Ramos (cell line): ENCODE measurements around the gene OR10AD1.

Experiments used
- in situ Hi-C: fragments of 300-500 bp; cut with MboI; formaldehyde crosslinking; loops from one replicate; pipeline ENCODE4 v1.14.3; 2022; ENCODE audit warnings: low sequenced_read_pairs; ENCODE audit not compliant: unreplicated experiment

Gene OR10AD1

DNA sequence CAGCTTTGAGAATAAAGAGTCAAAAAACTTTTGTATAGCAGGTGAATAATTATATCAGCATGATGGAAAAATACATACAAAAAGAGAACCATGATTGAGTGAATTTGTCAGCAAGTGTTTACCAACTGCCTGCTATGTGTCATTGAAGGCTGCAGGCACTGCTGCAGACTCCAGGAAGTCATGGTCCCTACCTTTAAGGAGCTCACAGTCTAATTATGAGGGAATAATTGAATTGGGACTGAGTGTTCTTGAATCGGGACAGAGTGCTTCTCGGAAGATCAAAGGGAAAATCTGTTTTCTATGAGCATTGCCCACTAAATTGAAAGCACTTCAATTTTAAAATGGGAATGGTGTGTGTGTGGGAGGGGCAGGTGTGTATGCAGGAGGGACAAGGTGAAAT lies 9.5 kb downstream of the OR10AD1 start:
- in situ Hi-C loops, result no loop called here

GRCh38 chr12:48192861-48193260 lies 10.2 kb downstream of the OR10AD1 start:
- in situ Hi-C loops, result no loop called here

DNA sequence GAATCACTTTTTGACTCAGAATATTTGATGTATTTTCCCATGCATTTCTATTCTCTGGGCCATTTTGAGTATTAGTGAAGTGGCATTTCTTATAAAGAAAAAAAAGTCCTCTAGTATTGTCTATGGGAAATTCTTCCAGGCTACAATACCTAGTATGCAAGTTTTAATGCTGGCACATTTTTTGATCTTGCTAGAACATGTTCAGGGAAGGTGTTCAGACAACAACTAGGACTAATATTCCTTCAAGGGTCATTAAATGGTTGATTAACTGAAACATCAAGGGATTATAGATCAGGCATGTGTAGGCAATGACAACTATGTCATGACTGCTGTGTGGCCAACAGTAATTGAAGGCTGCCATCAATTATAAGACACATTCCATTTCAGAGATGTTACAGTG lies 12.0 kb downstream of the OR10AD1 start:
- in situ Hi-C loops, result no loop called here

DNA sequence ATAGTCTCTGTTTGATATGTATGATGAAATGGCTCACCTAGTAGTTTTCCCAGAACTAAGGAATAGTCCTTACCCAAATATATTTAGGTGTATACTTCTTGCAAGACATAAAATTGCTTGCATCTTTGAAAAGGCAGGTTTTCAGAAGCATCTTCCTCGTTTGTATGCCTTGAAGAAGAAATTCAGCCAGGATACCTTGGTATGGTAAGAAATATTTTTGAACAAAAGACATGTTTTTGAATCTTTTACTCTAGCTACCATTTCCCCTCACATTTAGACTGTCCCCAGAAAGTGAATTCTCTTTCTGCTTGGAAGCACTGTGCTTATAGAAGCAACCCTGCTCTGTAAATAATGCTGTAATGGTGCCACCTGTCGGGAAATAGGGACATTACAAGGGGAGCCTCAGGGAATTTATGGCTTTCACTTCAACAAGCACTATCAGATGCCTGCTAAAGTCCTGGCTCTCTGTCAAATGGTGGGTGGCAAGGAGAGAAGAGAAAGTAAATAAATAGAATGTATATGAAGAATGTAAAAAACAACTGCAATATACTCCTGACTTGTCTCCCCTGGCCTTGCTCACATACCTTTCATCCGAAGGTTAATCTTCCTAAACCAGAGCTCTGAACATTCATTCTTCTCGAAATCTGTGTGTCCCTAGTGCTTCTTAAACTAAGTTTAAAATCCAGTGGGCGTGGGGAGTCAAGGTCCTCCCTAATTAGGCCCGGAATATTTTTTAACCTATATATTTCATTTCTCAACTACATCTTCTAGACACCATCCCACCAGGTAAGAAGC lies 13.6 kb downstream of the OR10AD1 start:
- in situ Hi-C loops, result no loop called here

DNA sequence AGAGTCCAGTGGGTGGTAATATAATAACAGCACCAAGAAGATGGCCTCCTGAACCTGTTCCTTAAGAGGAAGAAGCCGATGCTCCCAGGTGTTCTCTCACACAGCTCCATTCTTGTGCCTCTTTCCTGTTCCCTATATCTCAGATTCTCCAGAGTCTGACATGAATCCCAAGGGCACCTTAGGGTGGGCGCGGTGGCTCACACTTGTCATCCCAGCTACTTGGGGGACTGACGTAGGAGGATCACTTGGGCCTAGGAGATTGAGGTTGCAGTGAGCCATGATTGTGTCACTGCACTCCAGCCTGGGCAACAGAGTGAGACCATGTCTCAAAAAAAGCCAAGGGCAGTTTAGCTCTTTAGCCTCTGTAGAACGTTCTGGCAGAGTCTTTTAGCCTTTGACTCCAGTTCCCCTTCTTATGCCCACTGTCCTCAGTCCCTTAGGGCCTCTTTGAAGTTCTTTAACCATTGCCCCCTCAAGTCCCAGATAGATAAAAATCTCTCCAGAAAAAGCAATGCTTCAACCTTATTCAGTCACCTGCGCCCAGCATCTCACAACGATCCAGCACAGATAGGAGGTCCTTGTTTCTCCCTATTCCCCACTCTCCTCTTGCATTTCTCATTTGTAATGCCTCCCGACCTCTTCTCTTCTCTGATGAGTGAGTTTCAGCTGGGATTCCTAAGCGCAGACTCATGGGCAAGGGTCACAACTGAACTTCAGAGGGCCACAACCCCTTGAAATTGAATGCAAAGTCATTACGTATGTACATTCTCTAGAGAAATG lies 15.0 kb downstream of the OR10AD1 start:
- in situ Hi-C loops, result no loop called here

DNA sequence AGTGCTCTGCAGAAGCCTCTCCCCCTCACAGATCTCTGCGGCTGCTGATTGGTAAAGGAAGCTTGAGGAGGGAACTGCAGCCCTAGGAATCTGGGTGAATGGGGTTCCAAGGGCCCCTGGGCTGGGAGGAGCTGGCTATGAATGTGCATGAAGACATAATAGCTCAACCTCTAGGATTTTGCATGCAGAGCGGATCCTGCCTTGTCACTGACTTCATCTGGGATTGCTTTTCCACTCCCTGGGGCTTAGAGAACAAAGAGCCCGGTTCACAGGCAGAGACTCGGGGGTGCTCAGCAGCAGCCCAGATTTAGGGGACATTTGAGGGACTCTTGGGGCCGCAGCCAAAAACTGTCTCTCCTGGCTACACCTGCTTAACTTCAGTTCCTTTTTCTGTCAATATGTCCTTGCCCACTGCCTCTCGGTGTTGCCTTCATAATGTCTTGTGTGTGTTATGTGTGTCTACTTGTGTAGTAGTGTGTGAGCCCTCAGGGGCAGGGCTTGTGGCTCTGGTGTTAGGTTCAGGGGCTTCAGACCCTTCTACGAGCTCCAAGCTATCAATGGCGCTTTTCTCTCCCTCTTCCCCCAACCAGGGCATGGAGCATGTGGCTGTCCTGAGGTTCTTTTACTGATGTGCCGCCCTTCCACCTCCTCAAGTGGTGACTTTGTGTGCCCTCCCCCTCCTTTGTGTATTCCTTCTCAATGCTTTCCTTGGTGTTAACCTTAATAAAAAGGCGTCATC lies 17.7 kb downstream of the OR10AD1 start:
- in situ Hi-C loops, result no loop called here

DNA sequence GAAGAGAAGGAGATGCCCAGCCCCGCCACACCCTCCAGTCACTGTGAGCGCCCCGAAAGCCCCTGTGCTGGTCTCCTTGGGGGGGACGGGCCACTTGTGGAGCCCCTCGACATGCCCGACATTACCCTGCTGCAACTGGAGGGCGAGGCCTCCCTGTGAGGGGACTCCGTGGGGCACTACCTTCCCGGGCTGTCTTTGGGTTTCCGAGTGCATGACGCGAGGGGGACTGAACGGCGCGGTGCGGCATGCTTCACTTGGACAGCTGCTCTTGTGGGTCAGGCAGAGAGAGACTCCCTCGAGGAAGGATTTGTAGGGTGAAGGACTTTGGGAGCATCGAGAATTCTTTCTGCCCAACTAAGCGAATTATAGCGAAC lies 18.6 kb downstream of the OR10AD1 start:
- in situ Hi-C loops, result no loop called here

DNA sequence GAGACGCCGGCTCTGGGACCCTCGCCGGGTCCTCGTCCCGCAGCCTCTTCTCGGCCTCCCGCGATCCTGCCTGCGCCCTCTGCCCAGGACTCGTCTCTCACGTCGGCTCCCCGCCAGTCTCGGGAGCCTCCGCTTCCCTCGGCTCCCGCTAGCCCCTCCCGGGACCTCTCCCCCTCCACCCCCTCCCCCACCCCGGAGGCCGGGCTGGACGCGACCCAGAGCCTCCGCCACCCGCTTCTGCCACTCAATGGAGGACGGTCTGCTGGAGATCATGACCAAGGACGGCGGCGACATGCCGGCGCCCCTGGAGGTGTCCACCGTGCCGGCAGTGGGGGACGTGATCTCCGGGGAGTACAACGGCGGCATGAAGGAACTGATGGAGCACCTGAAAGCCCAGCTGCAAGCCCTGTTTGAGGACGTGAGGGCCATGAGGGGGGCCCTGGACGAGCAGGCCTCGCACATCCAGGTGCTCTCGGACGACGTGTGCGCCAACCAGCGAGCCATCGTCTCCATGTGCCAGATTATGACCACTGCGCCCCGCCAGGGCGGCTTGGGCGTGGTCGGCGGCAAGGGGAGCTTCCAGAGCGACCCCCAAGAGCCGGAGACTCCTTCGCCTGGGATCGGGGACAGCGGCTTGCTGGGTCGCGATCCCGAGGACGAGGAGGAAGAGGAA lies 19.1 kb downstream of the OR10AD1 start:
- in situ Hi-C loops, result no loop called here

DNA sequence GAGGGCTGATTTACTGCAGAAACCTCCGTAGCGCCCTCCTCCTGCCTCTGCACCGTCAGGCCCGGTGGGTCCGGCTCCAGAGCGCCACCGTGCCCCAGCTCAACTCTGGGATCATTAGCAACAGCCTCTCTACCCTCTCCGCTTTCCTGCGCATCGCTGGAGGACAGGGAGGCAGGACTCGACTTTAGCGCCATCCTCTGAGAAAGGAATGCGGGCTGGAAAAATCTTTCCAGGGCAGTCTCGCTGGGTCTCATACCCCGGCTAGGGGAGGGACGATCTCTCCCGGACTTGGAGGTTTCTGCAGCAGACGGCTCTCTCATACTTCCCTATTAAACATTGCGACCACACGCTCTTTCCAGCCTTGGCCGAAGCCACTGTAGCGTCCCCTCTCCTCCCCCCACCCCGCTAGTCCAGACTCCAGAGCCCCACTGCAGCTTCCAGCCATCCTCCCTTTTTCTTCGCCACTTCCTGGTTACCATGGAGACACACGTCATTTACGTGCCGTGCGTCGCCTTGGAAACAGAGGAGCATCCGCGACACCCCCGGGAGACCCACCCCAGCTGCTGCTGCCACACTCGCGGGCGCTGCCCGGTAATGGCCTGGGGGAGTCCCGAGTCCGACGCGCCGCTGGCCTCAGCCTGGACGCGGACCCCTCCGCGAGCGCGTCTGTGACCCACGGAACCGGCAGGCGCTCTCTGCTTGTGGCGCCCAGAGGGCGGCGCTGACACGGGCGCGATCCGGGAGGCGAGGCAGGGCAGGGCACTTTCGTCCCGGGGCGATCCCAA lies 19.8 kb downstream of the OR10AD1 start, which contains the start of gene CCDC184:
CCDC184 (plus strand) TSS at position 554 of the 785 bp plus-strand sequence. CDS start 479 bp downstream, outside the sequence.
- in situ Hi-C loops, result no loop called here

DNA sequence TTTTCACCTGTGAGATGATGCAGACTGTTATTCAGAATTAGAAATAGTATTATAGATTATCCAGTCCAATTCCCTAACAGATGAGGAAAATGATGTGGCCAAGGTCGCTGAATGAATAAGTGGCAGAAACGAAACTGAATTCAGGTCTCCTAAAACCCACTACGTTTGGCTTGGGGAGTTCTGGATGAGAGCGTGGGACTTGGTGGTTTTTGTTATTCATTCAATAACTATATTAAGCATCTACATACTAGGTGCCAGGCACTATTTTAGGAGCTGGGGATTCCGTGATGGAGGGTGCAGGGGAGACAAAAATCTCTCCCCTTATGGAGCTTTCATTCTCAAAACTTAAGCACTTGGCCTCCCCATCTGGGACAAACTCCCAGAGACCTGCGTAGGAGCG lies 20.5 kb downstream of the OR10AD1 start:
- in situ Hi-C loops, result no loop called here

DNA sequence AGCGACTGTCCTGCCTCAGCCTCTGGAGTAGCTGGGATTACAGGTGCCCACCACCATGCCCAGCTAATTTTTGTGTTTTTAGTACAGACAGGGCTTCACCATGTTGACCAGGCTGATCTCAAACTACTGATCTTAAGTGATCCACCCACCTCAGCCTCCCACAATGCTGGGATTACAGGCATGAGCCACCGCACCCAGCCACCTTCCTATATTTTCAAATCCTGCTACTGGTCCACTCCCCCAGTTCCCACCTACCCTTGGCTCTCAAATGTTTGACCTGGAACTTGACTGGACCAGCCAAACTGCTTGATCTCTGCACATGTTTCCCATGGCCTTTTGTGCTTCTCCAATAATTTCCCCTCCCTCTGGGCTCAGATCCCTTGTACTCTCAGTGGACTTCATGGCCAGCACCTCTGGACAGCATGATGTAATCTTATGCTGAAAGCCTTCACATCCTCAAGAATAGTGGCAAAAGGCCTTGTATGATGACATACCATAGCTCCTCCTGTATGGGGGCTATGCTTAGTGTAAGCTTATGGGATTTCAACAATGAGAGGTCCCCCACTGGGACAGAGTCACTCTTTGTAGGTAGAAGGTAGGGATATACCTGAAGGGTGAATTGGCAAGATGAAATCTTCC lies 22.1 kb downstream of the OR10AD1 start:
- in situ Hi-C loops, result no loop called here

- in situ Hi-C loops, result no loop called here
Measured at GRCh38 chr12:48180424-48180823, 22.7 kb downstream of the OR10AD1 start.

DNA sequence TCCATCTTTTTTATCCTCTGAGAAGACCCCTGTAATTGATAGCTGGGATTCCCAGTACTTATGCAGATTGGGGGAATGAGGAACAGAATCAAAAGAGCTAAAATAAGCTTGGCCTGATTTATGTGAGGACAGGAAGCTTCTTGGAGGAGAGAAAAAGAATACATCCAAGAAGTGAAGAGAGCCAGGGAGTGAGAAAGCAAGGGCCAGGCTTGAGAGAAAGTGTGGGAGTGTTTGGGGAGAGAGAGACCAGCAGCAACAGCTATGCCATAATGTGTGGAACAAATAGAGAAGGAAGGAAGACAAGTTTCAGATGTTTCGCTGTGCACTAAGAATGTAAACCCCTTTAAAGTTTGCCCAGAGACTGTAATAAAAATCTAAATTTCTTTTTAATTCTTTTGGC lies 23.6 kb downstream of the OR10AD1 start:
- in situ Hi-C loops, result no loop called here

DNA sequence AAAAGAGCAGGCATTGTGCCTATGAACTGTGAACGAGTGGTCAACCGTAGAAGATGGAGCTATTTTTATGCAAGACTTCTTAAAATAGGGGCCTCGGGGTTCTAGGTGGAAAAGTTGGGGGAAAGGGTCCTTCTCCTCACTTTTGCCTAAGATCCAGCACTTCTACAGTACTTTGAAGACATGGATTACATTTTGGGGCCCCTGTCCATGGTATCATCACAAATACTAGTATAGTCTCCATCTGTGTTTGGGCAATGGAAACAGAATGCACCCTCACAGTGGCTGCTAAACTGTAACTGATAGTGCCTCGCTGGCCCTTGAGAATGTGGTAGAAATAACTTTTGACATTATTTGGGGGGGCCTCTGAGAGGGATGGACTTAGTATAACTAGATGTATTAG lies 25.1 kb downstream of the OR10AD1 start:
- in situ Hi-C loops, result no loop called here

GRCh38 chr12:48176417-48176751 lies 26.7 kb downstream of the OR10AD1 start:
- in situ Hi-C loops, result no loop called here

DNA sequence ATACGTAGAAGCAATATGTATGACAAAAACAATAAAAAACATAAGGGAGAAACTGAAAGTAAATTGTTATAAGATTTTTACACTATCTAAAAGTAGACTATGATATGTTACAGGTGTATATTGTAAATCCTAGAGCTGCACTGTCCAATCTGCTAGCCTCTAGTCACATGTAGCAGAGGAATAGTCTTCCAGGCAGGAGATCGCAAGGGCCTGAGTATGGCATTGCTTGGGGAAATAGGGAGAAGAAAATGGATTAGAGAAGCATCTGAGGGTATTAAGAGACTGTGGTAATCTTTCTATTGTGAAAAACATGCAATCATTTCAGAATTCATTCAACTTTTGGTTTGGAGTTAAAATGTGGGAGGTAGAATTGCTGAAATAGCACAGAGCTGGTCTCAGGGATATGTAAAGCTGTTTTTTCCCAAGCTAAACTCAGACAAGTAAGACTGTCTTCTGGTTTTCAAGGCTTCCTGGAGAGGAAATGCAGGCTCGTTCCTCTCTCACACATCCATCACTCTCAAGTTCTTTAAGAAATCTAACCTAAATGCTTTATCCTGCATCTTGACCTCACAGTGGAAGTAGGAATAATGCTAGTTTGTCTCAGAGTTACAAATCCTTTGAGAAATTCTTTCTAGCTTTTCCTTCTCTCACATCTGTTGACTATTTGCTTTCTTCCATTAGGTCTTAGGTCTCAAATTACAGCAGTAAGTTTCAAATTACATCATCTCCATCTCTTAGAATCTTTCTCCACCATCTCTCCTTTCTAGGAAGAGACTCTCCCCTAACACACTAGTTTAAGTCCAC lies 27.3 kb downstream of the OR10AD1 start:
- in situ Hi-C loops, result no loop called here

DNA sequence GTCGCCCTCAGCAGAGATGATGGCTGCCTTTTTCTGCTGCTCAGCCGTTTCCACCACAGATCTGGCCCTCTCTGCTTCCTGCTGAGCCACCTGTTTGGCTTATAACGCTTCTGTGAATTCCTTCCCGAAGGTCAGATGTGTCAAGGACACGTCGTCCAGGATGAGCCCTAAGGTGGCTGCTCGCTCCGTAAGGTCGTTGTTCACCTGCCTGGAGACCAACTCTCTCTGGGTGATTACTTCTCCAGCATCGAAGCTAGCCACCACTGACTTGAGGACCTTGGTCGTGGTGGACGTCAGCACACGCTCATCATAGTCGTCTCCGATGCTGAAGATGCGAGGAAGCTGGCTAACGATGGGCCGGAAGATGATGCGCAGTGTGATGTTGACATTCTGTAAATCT lies 34.1 kb downstream of the OR10AD1 start:
- in situ Hi-C loops, result loop anchor here (10.0 kb wide), 2 partner anchors 214 to 324 kb away; no protein-coding TSS in a partner anchor
